Stimulated activated naive CD4-positive, alpha-beta T cell treated with Interleukin-2 at 50 U/mL for 16 hours (primary cell): ENCODE results near the gene KCNJ3.

Experiments used
- DNase-seq: peaks from one replicate; lab custom pipeline; 2025; lab: John Stamatoyannopoulos, UW

KCNJ3 gene

GRCh38 chr2:154698296-154698720 is at the start of gene KCNJ3:
Gene KCNJ3, plus strand, starts transcription at chr2:154698695. Its CDS starts 81 bp downstream, at chr2:154698776.
- no peak for DNase-seq

- no peak for DNase-seq
Measured at GRCh38 chr2:154655499-154655898, 43.0 kb upstream of the KCNJ3 start.

DNA sequence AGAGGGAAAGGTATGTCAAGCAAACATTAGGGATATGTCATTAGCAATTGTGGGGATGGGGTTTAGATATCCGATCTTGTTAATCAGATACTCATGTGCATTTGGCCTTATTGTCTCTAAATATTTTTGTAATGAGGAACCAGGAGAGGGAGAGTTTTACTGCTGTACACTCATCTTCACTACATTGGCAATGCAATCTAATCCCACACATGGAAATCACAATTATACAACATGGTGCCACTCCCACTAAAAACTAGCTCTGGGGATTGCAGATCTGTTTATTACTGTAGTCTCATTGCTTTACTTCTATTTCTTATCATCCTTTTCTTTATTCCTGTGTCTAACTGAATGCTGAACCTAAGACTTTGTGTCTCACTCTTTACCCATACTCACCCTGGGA is 39.6 kb upstream of the KCNJ3 start:
- no peak for DNase-seq

DNA sequence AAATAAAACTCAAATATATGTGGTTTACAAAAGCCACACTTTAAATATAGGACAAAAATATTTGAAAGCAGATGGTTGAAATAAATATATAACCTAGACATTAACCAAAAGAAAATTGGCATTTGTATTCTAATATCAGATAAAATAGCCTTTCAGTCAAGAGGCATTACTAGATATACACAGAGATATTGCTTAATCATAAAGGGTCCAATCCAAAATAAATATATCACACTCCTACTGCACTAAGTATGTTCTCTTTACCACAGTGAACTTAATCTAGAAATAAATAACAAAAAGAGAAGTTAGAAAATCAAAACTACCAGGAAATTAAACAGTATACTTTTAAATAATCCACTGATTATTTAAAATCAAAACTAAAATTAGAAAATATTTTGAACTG is 34.2 kb upstream of the KCNJ3 start:
- DNase-seq: no peak

GRCh38 chr2:154670083-154670482 is 28.4 kb upstream of the KCNJ3 start:
- DNase-seq: no peak

DNA sequence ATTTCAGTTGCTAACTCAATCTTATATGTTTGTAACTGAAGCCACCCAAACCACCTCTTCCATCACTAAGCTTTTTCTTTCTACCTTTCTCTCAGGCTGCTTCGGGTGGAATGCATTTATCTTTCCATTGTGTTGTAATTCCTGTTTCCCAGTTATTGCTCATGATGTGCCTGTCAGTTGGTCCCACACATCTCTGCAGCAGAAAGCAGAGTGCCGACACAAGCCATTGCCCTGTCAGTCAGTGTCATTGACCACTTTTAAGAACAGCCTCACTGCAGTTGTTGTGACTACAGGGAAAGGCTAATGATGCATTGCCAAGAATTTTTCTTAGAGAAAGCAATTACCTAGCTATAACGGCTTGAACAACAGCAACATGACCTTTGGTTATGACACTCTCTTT is 24.8 kb upstream of the KCNJ3 start:
- no peak for DNase-seq

- no peak for DNase-seq
Measured at GRCh38 chr2:154677401-154677800, 21.1 kb upstream of the KCNJ3 start.

DNA sequence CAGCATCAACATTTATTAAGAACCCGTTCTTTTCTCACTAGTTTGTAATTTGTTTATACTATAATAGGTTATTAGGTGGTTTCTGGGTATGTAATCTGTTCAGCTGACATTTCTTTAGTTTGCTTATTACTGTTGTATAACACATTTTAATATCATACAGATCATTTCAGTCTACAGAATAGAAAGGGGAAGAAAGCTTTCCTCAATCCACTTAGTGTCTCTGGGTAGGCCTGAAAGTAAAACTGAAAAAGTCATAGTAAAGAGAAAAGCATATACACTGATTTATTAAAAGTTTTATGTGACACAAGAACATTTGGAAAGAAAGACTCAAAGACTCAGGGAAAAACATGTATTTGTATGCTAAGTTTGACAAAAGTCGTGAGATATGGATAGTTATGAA is 16.8 kb upstream of the KCNJ3 start:
- no peak for DNase-seq

DNA sequence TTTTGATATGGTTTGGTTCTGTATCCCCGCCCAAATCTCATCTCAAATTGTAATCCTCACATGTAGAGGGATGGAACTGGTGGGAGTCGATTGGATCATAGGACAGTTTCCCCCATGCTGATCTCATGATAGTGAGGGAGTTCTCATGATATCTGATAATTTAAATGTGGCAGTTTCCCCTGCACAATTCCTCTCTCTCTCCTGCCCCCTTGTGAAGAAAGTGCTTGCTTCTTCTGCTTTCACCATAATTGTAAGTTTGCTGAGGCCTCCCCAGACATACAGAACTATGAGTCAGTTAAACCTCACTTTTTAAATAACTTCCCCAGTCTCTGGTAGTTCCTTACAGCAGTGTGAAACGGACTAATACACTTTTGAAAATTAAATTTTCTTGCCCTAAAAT is 12.3 kb upstream of the KCNJ3 start:
- no peak for DNase-seq

DNA sequence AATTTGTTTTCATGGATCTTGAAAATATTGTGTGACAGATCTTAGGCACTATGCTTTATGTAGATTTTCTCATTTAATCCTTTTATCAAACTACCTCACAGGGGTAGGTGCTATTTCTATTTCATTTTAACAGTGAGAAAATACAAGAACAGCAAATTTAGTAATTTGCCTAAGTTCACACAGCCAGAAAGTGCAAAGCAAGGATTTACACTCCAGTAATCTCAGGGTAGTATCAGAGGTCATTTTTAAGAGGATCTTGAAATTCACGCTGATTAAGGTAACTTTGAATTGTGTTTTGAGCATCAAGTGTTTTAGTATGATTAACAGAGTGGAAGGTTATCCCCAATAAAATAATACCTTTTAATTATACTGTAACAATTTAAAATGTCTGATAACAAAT is 10.1 kb upstream of the KCNJ3 start:
- no peak for DNase-seq

GRCh38 chr2:154689158-154689557 is 9.3 kb upstream of the KCNJ3 start:
- DNase-seq: no peak

- no peak for DNase-seq
Measured at GRCh38 chr2:154692927-154693326, 5.6 kb upstream of the KCNJ3 start.

- DNase-seq: no peak
Measured at GRCh38 chr2:154693741-154694340, 4.7 kb upstream of the KCNJ3 start.

DNA sequence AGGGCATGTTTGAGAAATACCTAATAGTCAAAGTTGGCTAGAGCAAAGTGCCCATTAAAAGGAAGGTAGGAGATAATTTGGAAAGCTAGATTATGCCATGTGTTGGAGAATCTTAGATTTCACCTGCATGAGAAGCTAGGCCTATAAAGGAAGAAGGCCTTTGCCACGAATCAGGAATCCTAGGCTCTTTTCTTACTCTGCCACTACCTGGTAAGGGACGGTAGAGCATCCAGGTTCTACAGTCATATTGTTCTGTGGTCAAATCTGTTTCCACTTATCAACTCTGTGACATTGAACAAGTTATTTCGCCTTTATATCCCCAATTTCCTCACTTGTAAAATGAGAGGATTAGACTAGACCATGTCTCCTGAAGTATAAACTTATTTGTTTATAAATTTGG is 3.6 kb upstream of the KCNJ3 start:
- DNase-seq: no peak

DNA sequence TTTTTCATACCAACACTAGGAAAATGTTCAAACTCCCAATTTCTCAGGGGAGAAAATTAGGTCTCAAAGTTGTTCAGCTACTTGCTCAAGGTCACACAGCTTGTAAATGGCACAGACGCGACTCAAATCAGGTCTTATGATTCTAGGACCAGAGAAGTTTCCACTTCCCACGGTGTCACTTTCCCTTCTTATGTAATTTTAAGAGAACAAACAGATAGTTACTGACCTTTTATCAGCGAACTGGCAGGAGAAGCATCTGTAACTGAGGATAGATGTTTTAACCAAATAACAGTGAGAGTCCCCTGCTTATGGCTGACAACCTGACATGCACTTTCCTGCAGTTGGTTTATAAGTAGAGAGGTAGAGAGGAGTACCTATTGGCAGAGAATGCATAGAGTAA is 2.1 kb upstream of the KCNJ3 start:
- no peak for DNase-seq

- no peak for DNase-seq
Measured at GRCh38 chr2:154696810-154697417, 1.6 kb upstream of the KCNJ3 start.

DNA sequence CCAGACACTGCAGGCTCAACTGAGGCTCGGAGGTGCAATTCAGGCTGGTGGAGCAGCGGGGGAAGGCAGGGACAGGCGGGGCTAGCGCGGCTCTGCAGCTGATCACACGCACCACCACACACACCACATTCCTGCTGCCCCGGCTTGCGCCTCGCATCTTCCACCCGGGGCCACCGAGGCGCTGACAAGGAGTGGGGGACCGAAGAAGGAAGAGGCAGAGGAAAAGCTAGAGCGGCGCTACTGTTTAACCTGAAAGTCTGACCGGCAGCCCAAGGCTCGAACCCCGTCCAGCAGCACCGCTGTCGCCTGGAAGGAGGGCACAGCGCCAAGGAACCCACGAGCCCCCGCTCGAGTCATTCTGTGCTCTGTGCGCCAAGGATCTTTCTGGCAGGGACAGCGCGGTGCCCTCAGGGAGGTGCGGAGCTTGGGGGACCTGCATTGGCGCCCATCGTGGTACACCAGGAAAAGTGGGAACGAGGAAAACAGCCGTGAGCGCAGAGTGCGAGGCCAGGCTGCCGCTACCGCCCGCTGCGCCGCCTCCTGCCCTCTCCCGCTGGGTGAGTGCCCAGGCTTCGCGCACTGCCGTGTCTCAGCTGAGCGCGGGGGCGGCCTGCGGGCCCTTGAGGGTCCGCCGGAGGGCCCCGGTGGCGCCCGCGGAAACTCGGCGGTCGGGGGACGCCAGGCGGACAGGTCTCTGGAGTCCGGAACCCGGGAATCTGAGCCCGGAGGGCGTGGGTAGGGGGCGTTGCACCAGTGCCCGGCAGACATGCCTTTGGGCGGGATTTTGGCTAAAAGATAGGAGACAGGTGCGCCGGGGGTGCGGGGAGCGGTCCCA is 860 bp upstream of the KCNJ3 start:
- DNase-seq: no peak

- no peak for DNase-seq
Measured at GRCh38 chr2:154698721-154699574, 453 bp downstream of the KCNJ3 start.

GRCh38 chr2:154699575-154699930 is 1.1 kb downstream of the KCNJ3 start:
- DNase-seq: no peak

GRCh38 chr2:154700136-154700535 is 1.6 kb downstream of the KCNJ3 start:
- no peak for DNase-seq

DNA sequence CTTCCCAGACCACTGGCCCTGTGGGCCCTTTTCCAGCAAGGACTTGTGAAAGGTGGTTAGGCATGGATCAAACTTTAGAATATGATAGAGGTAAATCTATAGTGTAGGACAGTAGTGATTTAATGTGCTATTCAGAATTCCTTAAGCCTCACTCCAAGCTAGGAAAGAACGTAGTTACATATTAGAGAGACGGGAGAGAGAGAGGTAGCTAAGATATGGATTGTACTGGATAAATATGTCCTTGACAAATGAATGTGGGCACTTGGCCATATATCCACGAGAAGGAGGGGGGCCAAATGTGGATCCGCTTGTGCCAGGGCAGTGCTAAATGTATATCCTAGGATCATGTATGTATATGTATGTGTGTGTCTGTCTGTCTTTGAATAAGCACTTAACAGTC is 6.5 kb downstream of the KCNJ3 start:
- DNase-seq: no peak

DNA sequence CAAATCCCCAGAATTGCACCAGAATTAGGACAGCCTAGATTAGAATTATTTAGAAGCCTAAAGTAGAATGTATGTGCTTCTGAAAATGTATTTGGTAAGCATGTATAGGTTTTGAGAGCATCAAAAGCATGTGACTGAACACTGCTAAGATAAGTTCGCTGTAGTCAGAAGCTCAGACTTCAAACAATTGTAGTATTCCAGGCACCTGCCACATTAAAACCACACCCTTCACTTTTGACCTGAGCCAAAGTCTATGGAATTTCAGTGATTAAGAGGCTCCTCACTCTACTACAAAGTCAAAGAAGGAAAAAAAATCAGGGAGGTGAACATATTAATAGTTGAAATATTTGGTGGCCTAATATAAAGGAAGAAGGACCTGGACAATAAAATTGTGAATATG is 8.2 kb downstream of the KCNJ3 start:
- DNase-seq: no peak
